Measurements from ENCODE around the gene DHRS13.

DHRS13 gene

DNA sequence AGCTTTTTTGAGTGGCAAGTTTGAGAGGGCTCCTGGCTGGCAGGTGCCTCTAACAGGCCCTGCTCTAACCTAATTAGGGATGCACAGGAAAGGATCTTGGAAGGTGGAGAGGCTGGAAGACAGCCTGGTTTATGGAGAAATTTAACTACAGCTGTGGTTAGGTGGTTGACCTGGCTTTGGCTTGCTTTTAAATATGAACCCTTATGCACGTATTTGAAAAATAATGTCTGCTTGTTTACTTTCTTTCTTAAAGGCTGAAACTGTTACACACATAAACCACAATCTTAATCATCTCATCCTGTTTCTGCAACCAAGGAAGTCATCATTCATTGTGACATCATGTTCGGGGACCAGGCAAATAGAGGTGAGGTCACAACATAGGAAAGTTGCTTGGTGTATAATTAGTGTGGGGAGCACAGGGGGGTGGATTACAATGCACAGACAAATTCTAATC lies 23.1 kb upstream of the DHRS13 start:
- peak; percentile 89 for DNase-seq (ENCODE audit: low read depth)
- H3K4me3 ChIP-seq (ENCODE audit: low read length) = no peak overlapping the region
- TF ChIP-seq, protein P1, sequence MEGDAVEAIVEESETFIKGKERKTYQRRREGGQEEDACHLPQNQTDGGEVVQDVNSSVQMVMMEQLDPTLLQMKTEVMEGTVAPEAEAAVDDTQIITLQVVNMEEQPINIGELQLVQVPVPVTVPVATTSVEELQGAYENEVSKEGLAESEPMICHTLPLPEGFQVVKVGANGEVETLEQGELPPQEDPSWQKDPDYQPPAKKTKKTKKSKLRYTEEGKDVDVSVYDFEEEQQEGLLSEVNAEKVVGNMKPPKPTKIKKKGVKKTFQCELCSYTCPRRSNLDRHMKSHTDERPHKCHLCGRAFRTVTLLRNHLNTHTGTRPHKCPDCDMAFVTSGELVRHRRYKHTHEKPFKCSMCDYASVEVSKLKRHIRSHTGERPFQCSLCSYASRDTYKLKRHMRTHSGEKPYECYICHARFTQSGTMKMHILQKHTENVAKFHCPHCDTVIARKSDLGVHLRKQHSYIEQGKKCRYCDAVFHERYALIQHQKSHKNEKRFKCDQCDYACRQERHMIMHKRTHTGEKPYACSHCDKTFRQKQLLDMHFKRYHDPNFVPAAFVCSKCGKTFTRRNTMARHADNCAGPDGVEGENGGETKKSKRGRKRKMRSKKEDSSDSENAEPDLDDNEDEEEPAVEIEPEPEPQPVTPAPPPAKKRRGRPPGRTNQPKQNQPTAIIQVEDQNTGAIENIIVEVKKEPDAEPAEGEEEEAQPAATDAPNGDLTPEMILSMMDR (conservative IDR thresholded peaks at IDR 0.05; ENCODE audit: low read length) = no peak

DNA sequence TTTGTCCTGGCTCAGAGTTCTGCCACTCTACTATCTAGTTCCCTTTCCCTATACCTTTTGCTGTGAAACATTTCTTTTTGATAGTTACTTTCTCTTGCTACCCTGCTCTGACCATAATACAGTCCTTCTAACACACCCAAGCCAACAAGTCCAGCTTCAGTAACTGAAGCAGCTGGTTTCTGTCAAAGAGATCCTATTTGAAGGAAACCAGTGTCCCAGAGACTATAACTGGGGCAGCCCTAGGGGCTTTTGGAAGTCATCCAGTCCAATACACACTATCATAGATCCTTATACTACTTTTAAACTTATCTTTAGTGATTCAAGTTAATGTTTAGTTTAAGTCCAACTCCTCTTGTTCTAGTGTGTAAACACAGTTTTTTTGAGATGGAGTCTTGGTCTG lies 17.3 kb upstream of the DHRS13 start:
- H3K4me3 ChIP-seq (ENCODE audit: low read length) = no peak overlapping the region
- TF ChIP-seq, protein P1 (conservative IDR thresholded peaks at IDR 0.05; ENCODE audit: low read length) = no peak
- no peak for DNase-seq (ENCODE audit: low read depth)

DNA sequence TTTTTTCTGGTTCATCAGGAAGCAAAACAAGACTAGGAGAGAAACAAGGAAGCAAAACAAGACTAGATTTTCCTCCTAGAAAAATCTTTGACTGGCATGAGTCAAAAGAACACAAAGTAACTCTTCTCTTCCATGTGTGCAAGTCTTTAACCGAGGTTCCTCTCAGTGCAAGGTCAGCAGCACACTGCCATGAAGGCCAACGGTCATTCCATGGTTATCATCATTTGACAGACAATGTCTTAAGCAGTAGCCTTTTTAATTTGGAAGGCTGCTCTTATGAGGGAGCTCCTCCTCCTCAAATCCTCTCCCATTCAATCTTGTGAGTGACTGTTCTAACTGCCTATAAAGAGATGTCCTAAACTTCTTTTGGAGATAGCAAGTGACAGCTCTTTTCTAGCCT lies 15.4 kb upstream of the DHRS13 start:
- TF ChIP-seq, protein P1 (conservative IDR thresholded peaks at IDR 0.05; ENCODE audit: low read length) = no peak
- DNase-seq (ENCODE audit: low read depth) = no peak
- H3K4me3 ChIP-seq (ENCODE audit: low read length) = no peak overlapping the region

DNA sequence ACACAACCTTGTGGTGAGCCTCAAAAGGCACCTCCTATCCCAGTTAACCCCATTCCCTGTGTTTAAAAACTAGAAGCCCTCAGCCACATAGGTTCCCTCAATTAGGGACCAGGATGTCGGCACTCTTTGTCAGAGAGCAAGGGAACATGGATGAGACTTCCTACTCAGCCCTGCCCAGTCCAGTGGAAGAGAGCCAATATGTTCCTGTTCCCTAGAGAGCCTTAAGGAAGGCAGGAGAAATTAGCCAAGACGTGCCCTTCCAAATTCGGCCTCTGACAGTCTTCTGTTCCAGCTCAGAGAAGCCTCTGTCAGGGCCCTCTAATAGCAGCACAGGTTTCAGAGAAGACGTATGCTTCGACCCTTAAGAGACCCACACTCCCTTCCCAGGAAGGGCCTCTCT lies 14.6 kb upstream of the DHRS13 start:
- peak; percentile 16 for DNase-seq (ENCODE audit: low read depth)
- TF ChIP-seq, protein P1 (conservative IDR thresholded peaks at IDR 0.05; ENCODE audit: low read length) = no peak
- H3K4me3 ChIP-seq (ENCODE audit: low read length) = no peak overlapping the region

DNA sequence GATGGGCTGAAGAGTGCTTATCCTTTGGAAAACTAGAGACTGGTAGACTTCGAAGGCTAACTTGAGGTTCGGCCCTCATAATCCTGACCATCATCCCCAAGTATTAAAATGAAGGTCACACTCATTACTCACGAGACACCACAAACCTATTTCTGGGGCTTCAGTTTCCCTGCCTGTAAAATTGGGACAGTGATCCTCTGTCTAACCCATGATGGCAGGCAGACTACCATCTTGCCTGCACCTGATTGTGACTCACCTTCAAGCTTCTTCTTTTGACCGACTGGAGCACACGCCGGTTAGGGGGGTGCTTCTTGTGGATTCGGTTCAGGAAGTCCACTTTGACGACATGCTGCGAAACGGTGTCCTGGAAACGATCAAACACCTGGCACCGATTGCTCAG lies 14.2 kb upstream of the DHRS13 start:
- H3K4me3 ChIP-seq (ENCODE audit: low read length) = no peak overlapping the region
- TF ChIP-seq, protein P1 (conservative IDR thresholded peaks at IDR 0.05; ENCODE audit: low read length) = no peak
- no peak for DNase-seq (ENCODE audit: low read depth)

DNA sequence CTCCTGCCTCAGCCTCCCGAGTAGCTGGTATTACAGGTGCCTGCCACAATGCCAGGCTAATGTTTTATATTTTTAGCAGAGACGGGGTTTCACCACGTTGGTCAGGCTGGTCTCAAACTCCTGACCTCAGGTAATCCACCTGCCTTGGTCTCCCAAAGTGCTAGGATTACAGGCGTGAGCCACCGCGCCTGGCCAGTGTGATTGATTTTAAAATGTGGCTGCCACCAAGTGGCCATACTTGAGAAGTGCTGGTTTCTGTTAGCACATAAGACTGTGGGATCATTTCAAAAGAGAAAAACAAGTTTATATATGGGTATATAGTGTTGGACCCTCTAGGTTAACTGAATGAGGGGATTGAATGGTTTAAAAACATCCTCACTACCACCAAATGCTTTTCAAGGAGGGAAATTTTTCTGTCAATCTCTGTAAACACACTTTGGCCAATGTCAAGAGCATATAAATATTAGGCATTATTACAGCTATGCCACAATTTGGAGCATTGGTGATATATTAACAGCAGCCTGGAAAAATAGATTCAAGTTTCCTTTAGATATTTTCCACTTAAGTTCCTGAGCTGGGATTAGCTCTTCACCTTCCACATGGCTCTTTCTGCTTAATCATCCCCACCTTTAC lies 13.5 kb upstream of the DHRS13 start:
- H3K4me3 ChIP-seq (ENCODE audit: low read length) = no peak overlapping the region
- TF ChIP-seq, protein P1 (conservative IDR thresholded peaks at IDR 0.05; ENCODE audit: low read length) = peak; percentile 64
- peak; percentile 56 for DNase-seq (ENCODE audit: low read depth)

DNA sequence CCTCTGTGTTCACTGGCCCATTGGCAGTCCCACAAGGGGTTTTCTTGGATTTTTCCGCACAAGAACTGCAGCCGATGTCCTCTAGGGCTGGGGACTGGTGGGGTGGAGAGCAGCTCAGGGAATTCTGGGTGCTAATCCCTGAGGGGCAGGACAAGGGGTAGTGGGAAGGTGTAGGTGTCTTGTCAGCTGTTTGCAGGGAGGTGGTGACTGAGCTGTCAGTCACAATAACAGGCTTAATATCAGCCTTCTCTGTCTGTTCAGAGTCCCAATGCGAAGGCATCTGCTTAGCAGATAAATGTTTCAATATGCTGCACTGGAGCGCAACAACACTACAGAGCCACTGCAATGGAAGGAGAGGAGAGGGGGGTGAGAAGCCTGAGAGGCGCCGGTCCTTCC lies 10.1 kb upstream of the DHRS13 start:
- TF ChIP-seq, protein P1 (conservative IDR thresholded peaks at IDR 0.05; ENCODE audit: low read length) = no peak
- DNase-seq (ENCODE audit: low read depth) = no peak
- no peak overlapping the region for H3K4me3 ChIP-seq (ENCODE audit: low read length)
